ENCODE data around the gene THAP4. TPM values are rescaled to one million over a fixed set of nuclear protein-coding genes. Genes with fewer than 3 reads are reported as not detected.

Gene THAP4
- total RNA-seq, 1 donor from 2014 or later, result 54.8 TPM

DNA sequence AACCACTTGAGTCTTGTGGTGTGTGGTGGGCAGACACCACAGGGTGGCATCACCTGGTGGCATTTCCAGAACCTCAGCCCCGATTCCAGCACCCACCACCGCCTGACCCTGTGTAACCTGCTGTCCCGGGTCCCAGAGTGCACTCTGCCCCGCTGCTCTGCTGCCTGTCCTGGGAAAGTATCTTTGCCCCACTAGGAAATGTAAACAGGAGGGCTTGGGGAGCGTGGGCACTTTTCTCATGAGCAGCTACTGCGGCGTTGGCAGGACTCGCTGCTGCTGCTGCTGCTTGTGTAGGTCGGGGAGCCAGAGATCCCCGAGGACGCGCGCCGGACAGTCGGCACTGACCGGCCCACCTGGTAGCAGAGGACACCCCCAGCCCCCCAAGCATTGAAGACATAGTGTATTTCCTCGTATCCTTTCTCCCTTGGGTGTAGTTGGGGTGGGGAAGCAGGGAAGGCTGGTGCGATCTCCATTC, 36.3 kb upstream of the THAP4 start:
- FAIRE-seq, result no peak
- Histone ChIP-seq H3K27me3 (ENCODE audit: control insufficient read depth, insufficient read depth, low read length) (no peaks in the 10 kb centered on the region), H3K4me3 (ENCODE audit: low read depth, low read length) (no peak overlapping the region), H3K36me3 (ENCODE audit: control insufficient read depth, insufficient read depth, low read length) (peaks cover 21% of the 10 kb centered on the region)
- DNase-seq (ENCODE audit: low read depth), result no peak
- TF ChIP-seq, protein P1, sequence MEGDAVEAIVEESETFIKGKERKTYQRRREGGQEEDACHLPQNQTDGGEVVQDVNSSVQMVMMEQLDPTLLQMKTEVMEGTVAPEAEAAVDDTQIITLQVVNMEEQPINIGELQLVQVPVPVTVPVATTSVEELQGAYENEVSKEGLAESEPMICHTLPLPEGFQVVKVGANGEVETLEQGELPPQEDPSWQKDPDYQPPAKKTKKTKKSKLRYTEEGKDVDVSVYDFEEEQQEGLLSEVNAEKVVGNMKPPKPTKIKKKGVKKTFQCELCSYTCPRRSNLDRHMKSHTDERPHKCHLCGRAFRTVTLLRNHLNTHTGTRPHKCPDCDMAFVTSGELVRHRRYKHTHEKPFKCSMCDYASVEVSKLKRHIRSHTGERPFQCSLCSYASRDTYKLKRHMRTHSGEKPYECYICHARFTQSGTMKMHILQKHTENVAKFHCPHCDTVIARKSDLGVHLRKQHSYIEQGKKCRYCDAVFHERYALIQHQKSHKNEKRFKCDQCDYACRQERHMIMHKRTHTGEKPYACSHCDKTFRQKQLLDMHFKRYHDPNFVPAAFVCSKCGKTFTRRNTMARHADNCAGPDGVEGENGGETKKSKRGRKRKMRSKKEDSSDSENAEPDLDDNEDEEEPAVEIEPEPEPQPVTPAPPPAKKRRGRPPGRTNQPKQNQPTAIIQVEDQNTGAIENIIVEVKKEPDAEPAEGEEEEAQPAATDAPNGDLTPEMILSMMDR (IDR thresholded peaks at IDR 0.05; ENCODE audit: insufficient read depth, low read length, severe bottlenecking), result no peak

DNA sequence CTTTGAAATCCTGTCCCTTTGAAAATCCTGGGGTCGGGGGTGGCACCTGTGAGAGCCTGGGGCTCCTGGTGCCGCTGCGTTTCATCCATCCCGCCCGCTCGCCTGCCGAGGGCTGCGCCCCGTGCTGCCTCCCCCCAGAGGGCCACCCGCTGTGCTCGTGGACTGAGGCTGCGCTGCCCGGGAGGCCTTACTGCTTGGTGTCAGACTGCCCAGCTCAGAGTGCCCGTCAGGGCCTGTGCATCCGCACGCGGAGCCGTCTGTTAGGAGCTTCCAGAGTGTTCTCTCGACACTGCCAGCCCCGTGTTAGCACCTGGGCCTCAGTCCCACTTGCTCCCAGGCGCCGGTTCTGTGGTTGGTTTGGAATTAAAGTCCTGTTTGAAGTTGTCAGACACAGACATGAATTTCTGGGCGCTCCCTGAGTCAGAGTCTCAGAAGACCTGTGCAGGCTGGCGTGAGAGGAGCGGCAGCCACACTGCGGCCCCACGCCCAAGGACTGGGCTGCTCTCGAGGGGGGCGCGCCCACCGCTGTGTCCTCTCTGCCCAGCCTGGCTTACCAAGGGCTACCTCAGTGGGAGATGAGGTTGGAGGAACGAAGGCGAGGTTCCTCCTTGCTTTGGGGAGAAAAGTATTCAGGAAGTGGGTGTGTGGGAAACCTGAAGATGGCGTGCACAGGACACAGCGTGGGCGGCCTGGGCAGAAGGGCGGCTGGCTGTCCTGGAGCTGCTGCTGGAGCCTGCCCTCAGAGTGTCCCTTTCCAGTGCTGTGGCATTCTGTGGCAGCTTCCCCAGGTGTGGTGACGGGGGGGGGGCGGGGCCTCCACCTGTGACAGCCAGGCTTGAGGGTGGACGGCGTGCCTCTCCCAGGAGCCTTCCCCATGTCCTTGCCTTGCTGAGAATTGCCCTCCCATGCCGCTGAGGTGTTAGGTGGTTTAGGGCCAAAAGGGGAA, 35.6 kb upstream of the THAP4 start:
- H3K4me3 ChIP-seq (ENCODE audit: low read depth, low read length), result no peak overlapping the region
- H3K36me3 ChIP-seq (ENCODE audit: control insufficient read depth, insufficient read depth, low read length), result peaks cover 23% of the 10 kb centered on the region
- no peak for FAIRE-seq
- DNase-seq (ENCODE audit: low read depth), result no peak
- TF ChIP-seq, protein P1 (IDR thresholded peaks at IDR 0.05; ENCODE audit: insufficient read depth, low read length, severe bottlenecking), result no peak
- no peaks in the 10 kb centered on the region for H3K27me3 ChIP-seq (ENCODE audit: control insufficient read depth, insufficient read depth, low read length)

- Histone ChIP-seq H3K4me3 (ENCODE audit: low read depth, low read length) (no peak overlapping the region), H3K27me3 (ENCODE audit: control insufficient read depth, insufficient read depth, low read length) (no peaks in the 10 kb centered on the region), H3K36me3 (ENCODE audit: control insufficient read depth, insufficient read depth, low read length) (peaks cover 24% of the 10 kb centered on the region)
- DNase-seq (ENCODE audit: low read depth), result no peak
- TF ChIP-seq, protein P1 (IDR thresholded peaks at IDR 0.05; ENCODE audit: insufficient read depth, low read length, severe bottlenecking), result no peak
- FAIRE-seq, result peak; percentile 60
Observed at GRCh38 chr2:241671457-241672240, 34.7 kb upstream of the THAP4 start.

- FAIRE-seq (no peak), DNase-seq (ENCODE audit: low read depth) (no peak)
- Histone ChIP-seq H3K36me3 (ENCODE audit: control insufficient read depth, insufficient read depth, low read length) (peaks cover 27% of the 10 kb centered on the region), H3K27me3 (ENCODE audit: control insufficient read depth, insufficient read depth, low read length) (no peaks in the 10 kb centered on the region), H3K4me3 (ENCODE audit: low read depth, low read length) (no peak overlapping the region)
- TF ChIP-seq, protein P1 (IDR thresholded peaks at IDR 0.05; ENCODE audit: insufficient read depth, low read length, severe bottlenecking), result no peak
Observed at GRCh38 chr2:241670333-241671110, 33.6 kb upstream of the THAP4 start.

DNA sequence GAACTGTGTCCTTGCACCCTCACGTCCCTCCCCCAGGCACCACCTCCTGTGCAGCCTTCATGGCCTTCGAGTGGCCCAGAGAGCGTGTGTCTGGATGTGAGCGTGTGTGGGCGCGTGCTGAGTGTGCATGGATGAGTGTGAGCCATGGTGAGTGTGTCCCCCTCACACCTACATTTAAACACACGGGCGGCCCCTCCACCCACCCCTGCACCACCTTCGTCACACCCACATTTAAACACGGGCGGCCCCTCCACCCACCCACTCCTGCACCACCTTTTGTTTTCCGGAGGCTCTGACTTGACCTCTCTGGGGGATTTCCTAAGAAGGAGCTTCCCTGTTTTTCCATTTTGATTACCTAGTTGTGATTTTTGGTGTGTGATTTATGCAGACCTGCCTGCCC, 31.9 kb upstream of the THAP4 start:
- H3K36me3 ChIP-seq (ENCODE audit: control insufficient read depth, insufficient read depth, low read length), result peaks cover 27% of the 10 kb centered on the region
- no peaks in the 10 kb centered on the region for H3K27me3 ChIP-seq (ENCODE audit: control insufficient read depth, insufficient read depth, low read length)
- FAIRE-seq (no peak), DNase-seq (ENCODE audit: low read depth) (no peak)
- TF ChIP-seq, protein P1 (IDR thresholded peaks at IDR 0.05; ENCODE audit: insufficient read depth, low read length, severe bottlenecking), result no peak
- no peak overlapping the region for H3K4me3 ChIP-seq (ENCODE audit: low read depth, low read length)
